Transverse colon (tissue), 4 donors: ENCODE results near the gene TVP23A.
"Not testable (repeated sequence)": the region's sequence is repeated elsewhere in the genome, so short reads cannot be mapped to it uniquely, and the experiment has no call there.

ENCODE experiments used
- POLR2A ChIP-seq: fragments of 450-650 bp; IDR thresholded peaks from one replicate; pipeline ENCODE4 v1.6.1; 2016; ENCODE audit warnings: antibody characterized with exemption, mild to moderate bottlenecking, moderate library complexity
- POLR2AphosphoS5 ChIP-seq, 3 donors: sonication (generic); formaldehyde crosslinking; IDR thresholded peaks; one replicate each; pipeline ENCODE4 v1.6.1; 2016; ENCODE audit warnings: antibody characterized with exemption in 3 of 3
- TF ChIP-seq, protein P1 (sequence below), 5 experiments: fragments of 200-600 bp in 3 of 5; fragments of 450-650 bp in 2 of 5; sonication (generic) in 3 of 5; IDR thresholded peaks; 1 replicate in 2 of 5; 2 replicates in 3 of 5; pipeline ENCODE4 v1.5.1; 2016 to 2017; ENCODE audit warnings: antibody characterized with exemption in 5 of 5, inconsistent platforms in 3 of 5, mild to moderate bottlenecking in 2 of 5, moderate library complexity in 1 of 5

DNA sequence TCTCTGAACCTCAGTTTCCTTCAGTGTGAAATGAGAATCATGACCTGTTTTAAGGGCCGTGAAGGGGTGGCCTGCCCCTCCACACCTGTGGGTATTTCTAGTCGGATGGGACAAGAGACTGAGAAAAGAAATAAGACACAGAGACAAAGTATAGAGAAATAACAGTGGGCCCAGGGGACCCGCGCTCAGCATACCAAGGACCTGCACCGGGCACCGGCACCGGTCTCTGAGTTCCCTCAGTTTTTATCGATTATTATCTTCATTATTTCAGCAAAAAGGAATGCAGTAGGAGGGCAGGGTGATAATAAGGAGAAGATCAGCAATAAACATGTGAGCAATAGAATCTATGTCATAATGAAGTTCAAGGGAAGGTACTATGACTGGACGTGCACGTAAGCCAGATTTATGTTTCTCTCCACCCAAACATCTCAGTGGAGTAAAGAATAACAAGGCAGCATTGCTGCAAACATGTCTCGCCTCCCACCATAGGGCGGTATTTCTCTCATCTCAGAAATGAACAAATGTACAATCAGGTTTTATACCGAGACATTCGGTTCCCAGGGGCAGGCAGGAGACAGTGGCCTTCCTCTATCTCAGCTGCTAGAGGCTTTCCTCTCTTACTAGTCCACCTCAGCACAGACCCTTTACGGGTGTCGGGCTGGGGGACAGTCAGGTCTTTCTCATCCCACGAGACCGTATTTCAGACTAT lies 10.9 kb upstream of the TVP23A start:
- TF ChIP-seq, protein P1, sequence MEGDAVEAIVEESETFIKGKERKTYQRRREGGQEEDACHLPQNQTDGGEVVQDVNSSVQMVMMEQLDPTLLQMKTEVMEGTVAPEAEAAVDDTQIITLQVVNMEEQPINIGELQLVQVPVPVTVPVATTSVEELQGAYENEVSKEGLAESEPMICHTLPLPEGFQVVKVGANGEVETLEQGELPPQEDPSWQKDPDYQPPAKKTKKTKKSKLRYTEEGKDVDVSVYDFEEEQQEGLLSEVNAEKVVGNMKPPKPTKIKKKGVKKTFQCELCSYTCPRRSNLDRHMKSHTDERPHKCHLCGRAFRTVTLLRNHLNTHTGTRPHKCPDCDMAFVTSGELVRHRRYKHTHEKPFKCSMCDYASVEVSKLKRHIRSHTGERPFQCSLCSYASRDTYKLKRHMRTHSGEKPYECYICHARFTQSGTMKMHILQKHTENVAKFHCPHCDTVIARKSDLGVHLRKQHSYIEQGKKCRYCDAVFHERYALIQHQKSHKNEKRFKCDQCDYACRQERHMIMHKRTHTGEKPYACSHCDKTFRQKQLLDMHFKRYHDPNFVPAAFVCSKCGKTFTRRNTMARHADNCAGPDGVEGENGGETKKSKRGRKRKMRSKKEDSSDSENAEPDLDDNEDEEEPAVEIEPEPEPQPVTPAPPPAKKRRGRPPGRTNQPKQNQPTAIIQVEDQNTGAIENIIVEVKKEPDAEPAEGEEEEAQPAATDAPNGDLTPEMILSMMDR (IDR thresholded peaks at IDR 0.05) = not testable (repeated sequence)
- TF ChIP-seq POLR2A; POLR2AphosphoS5 (IDR thresholded peaks at IDR 0.05): not testable (repeated sequence)
